HT1080 (cell line): ENCODE results near the gene CD160. TPM values are rescaled to one million over a fixed set of nuclear protein-coding genes. Genes with fewer than 3 reads are reported as not detected.
"Not testable (repeated sequence)": the region's sequence is repeated elsewhere in the genome, so short reads cannot be mapped to it uniquely, and the experiment has no call there.

Experiments used
- DNase-seq: peaks from one replicate; pipeline ENCODE4 v3.0.0-alpha.2; 2015; ENCODE audit warnings: low read depth
- total RNA-seq: library from RNA; depleted of rRNA; stranded (reverse); fragments of >200 nt; shearing (Covaris generic); gene quantifications from 2 replicates; pipeline ENCODE4 v1.2.3, GENCODE V29; 2014

The CD160 gene
- total RNA-seq, 1 experiment from 2014 or later, result not detected

DNA sequence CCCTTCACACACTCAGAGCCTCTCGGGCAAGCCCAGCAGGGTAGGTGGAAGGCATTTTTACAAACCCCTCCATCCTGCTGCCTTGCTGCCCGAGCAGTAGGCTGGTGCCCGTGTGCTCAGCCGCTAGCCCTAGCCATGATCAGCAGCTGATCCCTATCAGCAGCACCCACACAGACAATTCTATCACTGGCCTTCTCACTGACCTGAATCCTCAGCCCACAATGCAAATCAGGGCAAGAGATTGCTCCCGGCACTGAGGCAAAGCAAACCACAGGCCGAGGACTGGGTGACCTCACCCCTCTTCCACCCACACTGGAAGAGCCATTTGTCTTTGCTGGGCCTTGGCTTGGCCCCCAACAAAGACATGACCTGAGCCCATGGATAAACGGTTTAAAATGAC is 11.2 kb upstream of the CD160 start:
- no peak for DNase-seq

DNA sequence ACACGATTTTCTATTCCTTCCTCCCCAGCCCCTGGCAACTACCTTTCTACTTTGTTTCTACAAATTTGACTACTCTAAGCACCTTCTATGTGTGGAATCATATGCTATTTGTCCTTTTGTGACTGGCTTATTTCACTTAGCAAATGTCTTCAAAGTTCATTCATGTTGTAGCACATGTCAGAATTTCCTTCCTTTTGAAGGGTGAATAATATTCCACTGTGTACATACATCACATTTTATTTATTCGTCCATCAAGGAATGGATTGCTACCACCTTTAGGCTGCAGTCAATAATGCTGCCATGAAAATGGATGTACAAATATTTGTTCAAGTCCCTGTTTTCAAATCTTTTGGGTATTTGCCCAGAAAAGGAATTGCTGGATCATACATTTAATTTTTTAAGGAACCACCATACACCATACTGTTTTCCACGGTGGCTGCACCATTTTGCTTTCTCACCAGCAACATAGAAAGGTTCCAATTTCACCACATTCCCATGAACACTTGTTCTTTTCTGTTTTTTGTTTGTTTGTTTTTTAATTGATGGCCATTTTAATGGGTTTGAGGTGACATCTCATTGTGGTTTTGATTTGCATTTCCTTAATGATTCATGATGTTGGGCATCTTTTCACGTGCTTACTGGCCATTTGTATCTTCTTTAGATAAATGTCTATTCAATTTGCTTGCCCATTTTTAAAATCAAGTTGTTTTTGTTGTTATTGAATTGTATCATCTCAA is 8.8 kb upstream of the CD160 start:
- DNase-seq, result no peak

DNA sequence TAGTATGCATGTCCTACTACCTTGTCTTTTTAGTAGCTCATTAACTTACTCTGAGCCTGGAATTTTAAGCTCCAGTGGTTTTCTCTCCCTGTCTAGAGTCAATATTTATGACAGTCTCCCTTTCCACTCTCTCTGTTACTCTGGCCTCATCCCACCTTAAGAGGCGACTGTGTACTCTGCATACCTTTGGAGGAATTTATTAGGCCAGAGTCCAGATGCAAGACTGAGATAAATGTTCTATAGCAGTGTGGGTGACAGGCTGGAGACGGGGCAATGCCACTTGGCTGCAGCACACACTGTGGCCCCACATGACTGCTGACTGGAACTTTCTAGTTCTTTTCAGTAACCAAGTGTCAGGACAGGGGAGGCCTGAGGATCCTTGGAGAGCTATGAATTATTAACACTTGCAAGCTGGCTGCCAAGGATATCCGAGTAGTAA is 8.1 kb upstream of the CD160 start:
- DNase-seq, result no peak

DNA sequence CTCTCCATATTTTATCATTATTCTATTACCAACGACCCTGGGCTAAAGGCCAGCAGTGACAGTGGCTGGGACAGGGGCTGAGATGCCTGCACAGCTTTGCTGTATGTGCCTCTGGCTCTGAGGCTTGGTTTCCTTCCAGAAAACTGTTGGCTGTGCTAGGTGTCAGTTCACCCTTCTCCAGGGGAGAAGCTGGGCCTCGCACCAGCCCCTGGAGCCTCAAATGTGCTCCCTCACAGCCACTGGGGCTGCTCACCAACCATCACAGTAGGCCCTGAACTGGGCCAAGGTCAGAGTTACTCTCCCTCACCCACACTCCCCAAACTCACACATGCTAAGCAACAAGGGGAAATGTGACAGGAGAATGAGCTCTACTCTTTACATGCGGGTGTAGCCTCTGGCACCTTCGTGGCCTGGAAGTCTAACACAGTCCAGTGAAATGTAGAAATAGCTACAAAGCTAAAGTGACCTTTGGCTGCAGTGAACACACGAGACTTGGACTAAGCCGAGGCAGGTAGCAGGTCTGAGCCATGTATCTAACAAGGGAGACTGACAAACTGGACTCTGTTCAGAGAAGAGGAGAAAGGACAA is 4.7 kb upstream of the CD160 start:
- DNase-seq, result no peak

DNA sequence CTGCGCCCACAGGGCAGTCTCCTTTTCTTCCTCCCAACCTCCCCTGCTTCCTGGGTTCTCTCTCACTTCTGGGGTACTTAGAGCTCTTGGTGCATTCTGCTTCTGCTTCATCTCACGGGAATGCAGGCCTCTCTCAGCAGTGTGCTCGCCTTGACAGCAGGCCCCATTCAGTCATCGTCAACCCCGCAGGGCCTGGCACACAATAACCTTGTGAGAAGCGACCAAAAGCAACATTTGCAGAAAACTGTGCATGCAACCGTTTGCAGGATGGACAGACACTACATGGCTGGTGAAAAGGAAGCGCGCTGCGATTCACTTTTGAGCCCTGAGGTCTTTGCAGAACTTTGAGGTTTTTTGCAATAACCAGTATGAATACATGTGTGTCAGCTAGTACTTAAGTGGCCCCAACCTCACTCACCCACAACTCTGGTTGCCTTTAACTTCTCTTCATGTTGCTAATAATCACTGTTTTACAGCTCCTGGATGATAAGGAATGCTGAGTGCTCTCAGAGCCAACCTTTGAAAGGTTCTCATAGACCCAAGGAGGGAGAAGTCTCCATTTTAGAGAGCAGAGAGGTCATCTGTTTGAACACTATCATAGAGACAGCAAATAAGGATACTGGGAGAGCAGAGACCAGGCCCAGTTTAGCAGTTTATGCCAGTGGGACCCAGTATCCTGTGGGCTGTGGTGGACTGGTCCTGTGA is 2.5 kb upstream of the CD160 start:
- DNase-seq, result no peak

DNA sequence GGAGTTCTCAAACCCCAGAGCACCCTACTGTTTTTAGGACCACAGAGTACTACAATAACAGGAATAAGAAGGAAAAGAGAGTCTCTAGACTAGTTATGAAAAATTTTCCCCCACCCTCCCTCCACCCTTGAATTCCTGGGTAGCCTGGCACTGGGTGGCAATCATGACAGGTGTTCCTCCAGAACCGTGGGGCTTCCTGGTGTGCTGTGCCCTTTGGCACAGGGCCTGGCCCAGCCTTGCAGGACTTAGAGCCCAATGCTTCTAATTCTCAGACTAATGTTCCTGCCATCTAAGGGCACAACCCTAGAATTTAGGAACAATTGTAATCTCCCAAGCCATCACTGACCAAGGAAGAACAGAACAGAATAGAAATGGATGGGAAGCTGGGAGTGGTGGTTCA is 1.5 kb upstream of the CD160 start:
- no peak for DNase-seq

DNA sequence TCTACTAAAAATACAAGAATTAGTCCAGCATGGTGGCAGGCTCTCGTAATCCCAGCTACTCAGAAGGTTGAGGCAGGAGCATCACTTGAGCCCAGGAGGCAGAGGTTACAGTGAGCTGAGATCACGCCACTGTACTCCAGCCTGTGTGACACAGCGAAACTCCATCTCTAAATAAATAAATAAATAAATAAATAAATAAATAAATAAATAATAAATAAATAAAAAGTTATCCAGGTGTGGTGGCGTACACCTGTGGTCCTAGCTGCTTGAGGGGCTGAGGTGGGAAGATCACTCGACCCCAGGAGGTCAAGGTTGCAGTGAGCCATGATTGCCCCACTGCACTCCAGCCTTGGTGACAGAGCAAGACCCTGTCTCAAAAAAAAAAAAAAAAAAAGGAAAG is 834 bp upstream of the CD160 start:
- not testable (repeated sequence) for DNase-seq

DNA sequence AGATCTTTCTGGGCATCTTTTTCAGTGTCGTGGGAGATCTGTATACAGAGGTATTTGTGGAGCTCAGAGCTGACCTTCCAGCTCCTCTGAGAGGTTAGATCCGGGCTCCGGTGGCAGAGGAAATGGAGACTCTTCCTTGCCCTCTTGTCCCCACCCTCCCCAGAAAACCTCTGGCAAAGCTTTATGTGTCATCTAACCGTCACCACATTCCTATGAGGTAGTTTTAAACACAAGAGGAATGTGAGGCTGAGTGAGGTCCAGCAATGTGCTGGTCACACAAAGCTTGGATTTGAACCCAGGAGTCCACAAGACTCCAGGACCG is 1.2 kb downstream of the CD160 start:
- peak; percentile 82 for DNase-seq

DNA sequence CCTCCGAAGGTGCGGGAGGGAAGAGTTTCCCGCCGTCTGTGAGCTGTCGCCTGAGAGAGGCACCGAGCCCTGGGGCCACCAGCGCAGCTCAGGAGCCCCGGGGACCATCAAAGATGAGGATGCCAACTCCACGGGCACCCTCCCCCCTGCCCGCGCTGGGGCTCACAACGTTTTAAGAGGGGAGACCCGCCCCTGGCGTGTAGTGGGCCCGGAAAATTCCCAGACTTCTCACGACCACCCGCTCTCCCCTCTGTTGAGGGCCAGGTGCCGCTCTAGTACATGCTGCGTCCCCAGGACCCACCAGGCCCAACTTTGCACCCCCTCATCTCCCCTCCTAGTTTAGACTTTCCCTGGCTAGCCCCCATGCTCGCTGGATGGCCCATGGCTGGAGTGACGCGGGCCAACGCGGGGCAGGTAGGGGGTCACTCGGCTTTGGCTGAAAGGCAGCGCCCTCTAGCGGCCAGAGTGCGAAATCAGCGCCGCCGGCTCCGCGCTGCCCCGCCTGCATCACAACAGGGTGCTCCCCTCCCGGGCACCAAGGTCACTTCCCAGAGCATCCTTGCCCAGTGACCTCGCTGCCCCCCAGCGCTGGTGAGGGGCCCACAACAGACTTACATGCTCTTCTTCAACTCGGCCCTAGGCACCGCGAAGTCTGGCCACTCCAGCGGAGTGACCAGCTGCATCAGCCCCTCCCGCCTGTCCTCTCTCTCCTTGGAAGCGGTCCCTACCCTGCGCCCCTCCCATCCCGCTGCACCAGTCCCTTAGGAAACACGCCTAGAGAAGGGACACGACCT is 1.8 kb downstream of the CD160 start:
- peak; percentile 65 for DNase-seq

DNA sequence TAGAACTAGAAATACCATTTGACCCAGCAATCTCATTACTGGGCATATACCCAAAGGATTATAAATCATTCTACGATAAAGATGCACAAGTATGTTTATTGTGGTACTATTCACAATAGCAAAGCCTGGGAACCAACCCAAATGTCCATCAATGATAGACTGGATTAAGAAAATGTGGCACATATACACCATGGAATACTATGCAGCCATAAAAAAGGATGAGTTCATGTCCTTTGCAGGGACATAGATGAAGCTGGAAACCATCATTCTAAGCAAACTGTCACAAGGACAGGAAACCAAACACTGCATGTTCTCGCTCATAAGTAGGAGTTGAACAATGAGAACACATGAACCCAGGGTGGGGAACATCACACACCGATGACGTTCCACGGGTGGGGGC is 6.9 kb downstream of the CD160 start:
- DNase-seq, result not testable (repeated sequence)

DNA sequence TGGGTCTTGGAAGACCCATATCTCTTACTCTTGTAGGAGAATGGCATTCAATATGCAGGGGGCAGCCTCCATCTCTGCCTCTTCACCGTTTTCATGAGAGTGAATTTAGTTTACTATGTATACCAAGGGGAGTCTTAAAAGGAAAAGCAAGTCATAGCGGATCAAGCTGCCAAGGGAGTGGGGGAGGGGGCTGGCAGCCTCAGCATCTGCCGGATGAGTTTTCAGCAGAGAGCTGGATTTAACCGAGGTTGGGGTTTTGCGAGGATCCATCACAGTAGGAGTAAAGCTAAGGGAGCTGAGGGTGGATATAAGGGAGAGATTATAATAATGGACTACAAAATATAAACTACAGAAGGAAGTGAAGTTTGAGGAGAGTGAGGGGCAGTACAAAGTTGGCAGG is 9.9 kb downstream of the CD160 start:
- no peak for DNase-seq

DNA sequence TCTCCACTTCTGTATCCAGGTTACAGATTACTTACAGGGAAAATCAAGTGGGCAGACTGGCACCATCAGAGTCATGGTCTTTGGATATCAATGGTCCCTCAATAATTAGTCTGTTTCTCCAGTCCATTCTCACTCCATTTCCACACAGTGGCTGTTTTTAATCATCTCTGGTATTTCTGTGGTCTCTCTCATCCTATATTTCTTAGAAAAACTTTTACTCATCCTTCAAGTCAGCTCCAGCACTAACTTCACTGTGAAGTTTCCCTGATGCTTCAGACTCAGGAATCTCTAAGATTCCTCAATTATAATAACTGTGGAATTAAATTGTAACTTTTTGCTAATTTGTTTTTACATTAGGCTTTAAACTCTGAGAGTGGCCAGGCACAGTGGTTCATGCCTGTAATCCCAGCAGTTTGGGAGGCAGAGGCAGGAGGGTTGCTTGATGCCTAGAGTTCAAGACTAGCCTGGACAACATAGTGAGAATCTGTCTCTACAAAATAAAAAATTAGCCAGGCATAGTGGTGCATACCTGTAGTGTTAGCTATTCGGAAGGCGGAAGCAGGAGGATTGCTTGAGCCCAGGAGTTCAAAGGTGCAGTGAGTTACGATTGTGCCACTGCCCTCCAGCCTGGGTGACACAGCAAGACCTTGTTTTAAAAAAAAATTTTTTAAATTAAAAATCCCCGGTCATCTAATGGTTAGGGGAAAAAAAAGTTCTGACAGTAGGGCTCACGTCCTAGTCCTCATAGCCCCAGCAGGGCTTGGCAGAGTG is 10.6 kb downstream of the CD160 start:
- DNase-seq, result no peak

DNA sequence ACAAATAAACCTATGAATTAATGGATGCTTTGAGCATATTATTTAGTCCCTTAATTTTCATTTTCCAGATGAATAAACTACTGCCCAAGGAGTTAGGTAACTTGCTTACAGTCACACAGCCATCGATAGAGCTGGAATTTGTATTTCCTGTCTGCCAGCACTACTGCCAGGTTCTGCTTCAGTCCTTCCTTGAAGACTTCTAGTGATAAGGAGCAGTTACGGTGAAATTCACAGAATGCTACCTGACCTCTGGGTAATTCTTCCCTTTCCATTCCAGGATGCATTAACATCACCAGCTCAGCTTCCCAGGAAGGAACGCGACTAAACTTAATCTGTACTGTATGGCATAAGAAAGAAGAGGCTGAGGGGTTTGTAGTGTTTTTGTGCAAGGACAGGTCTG is 11.2 kb downstream of the CD160 start:
- DNase-seq, result no peak

DNA sequence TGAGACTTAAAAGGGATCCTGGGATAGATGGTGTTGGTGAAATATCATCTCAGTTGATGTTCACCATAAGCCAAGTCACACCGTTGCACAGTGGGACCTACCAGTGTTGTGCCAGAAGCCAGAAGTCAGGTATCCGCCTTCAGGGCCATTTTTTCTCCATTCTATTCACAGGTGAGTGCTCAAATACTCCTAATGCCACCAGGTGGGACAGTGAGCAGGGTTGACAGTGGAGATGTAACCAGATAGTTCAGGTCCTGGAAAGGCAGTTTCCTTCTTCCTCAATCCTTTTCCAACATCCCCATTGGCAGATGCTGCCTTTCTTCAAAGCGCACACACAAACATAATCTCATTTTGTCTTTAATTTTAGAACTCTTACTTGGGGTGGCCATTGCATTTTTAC is 11.6 kb downstream of the CD160 start:
- DNase-seq, result no peak

DNA sequence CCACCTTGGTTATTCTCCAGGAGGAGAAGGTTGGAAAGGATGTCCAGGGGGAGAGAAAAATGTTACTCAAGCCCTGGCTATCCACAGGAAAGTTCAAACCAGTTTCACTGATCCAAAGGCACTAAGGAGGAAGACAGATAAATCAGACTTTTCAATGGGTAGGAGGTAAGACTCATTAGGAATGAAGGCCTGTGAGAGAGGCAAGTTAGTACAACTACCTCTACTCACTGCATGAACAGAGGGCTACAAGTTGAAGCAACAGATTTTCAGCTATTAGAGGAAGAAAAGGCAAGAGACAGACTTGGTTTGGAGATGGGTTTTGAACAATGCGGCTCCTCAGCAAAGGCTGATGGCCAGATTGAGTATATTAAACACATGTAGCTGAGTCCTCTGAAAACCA is 16.9 kb downstream of the CD160 start:
- DNase-seq, result no peak

DNA sequence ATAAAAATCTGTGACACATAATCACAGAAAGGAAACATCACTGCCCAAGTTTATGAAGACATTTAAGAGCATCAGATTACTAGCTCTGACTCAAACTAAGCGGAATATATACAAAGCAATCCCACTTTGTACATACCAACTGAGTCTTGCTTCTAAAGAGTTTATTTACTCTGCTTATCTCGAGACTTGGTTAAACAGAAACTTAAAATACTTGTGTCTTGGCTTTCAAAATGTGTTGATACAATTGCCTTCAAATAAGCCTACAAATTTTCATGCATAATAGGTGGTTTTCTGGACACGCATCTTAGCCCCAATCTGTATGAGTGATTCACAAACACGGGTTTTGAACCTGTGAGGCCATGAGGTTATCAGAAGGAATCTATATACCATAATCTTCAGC is 21.0 kb downstream of the CD160 start:
- DNase-seq, result peak; percentile 11

DNA sequence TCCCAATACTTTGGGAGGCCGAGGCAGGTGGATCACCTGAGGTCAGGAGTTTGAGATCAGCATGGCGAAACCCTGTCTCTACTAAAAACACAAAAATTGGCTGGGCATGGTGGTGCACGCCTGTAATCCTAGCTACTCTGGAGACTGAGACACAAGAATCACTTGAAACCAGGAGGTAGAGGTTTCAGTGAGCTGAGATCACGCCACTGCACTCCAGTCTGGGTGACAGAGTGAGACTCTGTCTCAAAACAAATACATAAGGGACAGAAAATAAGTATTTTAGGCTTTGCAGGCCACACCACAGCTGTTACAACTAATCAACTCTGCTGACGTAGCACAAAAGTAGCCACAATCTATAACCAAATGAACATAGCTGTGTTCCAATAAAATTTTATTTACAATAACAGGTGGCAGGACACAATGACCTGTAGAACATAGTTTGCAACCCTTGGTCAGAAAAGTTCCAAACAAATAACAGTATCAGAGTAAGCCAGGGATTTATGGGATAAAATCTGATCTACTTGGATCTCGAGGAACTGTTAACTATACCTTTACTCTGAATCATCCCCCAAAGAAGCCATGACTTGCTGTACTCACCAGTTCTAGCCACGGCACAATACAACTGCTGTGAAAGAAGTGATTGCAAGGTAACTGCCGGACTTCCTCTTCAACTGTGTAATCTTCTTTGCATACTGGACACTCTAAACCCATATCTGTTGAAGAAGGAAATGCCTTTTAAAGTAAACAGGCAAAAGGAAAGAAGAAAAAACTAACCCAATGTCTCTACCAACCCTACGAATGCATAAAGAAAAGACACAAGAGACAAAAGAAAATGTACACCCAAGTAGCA is 28.3 kb downstream of the CD160 start:
- no peak for DNase-seq

DNA sequence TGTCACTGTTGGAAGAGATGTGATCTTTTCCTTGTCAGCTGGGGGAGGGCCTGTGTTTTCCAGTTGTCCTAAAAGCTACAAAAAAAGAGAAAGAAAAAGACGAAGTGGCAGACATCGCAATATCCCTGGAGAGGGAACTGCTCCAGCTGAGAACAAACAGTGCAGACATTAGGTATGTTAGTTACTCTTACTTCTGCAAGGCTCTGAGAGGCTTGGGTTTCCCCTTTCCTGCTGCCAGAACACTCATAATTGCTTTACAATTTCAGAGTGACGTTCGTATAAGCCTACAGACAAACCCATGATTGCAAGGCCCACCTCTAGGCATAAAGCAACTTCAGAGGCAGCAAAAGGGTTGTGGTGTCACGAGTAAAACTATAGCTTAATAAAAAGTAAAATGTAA is 31.1 kb downstream of the CD160 start:
- DNase-seq, result no peak

DNA sequence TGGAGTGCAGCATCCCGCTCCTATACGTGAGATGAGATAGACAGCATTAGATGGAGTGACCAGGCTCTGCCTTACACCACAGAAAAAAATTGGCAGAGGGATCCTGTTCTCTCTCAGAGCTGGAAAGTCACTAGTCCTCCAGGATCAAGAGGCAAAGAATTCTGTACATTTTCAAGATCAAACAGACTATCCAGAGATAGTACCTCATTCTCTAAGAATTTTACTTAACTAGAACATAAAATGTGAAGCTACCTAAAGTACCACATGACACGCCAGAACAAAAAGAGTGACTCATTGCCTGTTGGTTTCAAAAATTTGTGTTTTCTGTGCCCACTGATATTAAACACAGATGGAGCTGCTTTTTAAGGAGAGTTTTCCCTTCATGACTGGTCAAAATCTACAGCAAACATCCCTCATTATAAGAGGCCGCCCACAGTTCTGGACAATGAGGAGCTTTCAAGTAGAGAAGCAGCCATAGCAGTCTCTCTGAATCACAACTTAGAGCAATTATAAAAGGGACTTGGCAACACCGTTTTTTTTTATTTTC is 32.3 kb downstream of the CD160 start:
- DNase-seq, result peak; percentile 89

DNA sequence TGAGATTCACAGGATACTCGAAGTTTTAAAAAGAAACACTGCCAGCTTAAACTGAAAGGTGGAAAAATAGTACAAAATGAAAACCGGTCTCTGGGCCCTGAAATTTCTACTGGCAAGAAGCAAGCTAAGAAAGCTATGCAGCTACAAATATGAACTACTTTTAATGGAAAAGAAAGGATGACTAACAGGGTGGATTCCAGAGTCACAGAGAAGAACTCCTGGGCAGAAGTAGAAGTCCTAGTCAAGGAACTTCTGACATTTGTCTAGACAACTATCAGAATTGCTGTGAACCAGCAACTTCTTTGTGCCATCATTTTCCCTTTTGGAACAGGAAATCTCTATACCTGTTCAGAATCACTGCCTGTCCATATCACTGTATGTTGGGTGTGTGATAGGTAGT is 38.1 kb downstream of the CD160 start:
- DNase-seq, result no peak
